Measurements from ENCODE around the gene ZIK1. TPM values are rescaled to one million over a fixed set of nuclear protein-coding genes. Genes with fewer than 3 reads are reported as not detected.

The ZIK1 gene
- total and polyA plus RNA-seq, 9 of the 15 experiments (the other 6 are each of a cell fraction or from before 2014, with no cell fraction given), result 0.03 to 0.42 (median 0.15) TPM; not detected in 1

- no peak for TF ChIP-seq CBFA2T2 (conservative IDR thresholded peaks at IDR 0.05)
- TF ChIP-seq NUFIP1 (IDR thresholded peaks at IDR 0.05; ENCODE audit: partially characterized antibody), result no peak
These were observed 833 bp upstream of the ZIK1 start (continued) for GRCh38 chr19:57583104-57583520.

- Histone ChIP-seq H3K9me1 (ENCODE audit: control insufficient read depth, insufficient read depth, low read length) (no peaks in the 10 kb centered on the region), H3K9me3 (replicated peaks; ENCODE audit: control insufficient read depth, insufficient read depth, low read depth, low read length) (no peaks in the 10 kb centered on the region), H4K20me1 (replicated peaks; ENCODE audit: control insufficient read depth, insufficient read depth, low read length) (no peaks in the 10 kb centered on the region), H2AFZ (ENCODE audit: low read depth, low read length) (no peak overlapping the region), H3K36me3 (ENCODE audit: control insufficient read depth, insufficient read depth, low read length) (no peaks in the 10 kb centered on the region), H3K4me2 (ENCODE audit: insufficient read depth, low read length) (no peak overlapping the region), H3K79me2 (ENCODE audit: control insufficient read depth, insufficient read depth, low read length) (no peaks in the 10 kb centered on the region), H3K27me3 (ENCODE audit: control insufficient read depth in 2 of 2, insufficient read depth in 2 of 2, low read length in 2 of 2) (no peaks in the 10 kb centered on the region), H3K4me1 (replicated peaks in 1 of 2; ENCODE audit: control insufficient read depth in 2 of 2, insufficient read depth in 2 of 2, low read length in 2 of 2) (peaks cover 0 to 10% of the 10 kb centered on the region in 2 experiments; a peak in 1 of 5 replicates), H3K4me3 (no peak overlapping the region), H3K9ac (ENCODE audit: insufficient read depth in 1 of 2, low read depth in 2 of 2, low read length in 2 of 2) (no peak overlapping the region), H3K27ac (ENCODE audit: extremely low read depth, low read depth, low read length) (no peak overlapping the region)
- intact Hi-C loops (cut with micrococcal nuclease) (no loop called here), in situ Hi-C loops (cut with MboI) (no loop called here)
- ATAC-seq (no peak), FAIRE-seq (no peak), DNase-seq (ENCODE audit: extremely low read depth in 1 of 4, low spot score in 3 of 4) (no peak)
- no TSS peak for BruUV-seq (replicated peaks)
- TF ChIP-seq NBN (IDR thresholded peaks at IDR 0.05; ENCODE audit: low read depth) (no peak), OTX1 (CRISPR knock-in tag; IDR thresholded peaks at IDR 0.05) (no peak), POLR3G (IDR thresholded peaks at IDR 0.05; ENCODE audit: extremely low read depth, insufficient read length, insufficient replicate concordance) (no peak), STAG1 (CRISPR knock-in tag; IDR thresholded peaks at IDR 0.05; ENCODE audit: borderline replicate concordance) (no peak), ZNF518B (CRISPR knock-in tag; IDR thresholded peaks at IDR 0.05) (no peak), ZNF175 (CRISPR knock-in tag; IDR thresholded peaks at IDR 0.05; ENCODE audit: low read depth) (no peak), DMBX1 (CRISPR knock-in tag; IDR thresholded peaks at IDR 0.05; ENCODE audit: borderline replicate concordance) (no peak), HES1 (IDR thresholded peaks at IDR 0.05; ENCODE audit: low read depth) (no peak), ATF3 (IDR thresholded peaks at IDR 0.05) (no peak), ATF3 (CRISPR knock-in tag; conservative IDR thresholded peaks at IDR 0.05) (no peak), NFYB (IDR thresholded peaks at IDR 0.05; ENCODE audit: extremely low read depth, insufficient read length) (no peak), BMI1 (IDR thresholded peaks at IDR 0.05; ENCODE audit: low read length) (no peak)
- TF ChIP-seq, protein P1, sequence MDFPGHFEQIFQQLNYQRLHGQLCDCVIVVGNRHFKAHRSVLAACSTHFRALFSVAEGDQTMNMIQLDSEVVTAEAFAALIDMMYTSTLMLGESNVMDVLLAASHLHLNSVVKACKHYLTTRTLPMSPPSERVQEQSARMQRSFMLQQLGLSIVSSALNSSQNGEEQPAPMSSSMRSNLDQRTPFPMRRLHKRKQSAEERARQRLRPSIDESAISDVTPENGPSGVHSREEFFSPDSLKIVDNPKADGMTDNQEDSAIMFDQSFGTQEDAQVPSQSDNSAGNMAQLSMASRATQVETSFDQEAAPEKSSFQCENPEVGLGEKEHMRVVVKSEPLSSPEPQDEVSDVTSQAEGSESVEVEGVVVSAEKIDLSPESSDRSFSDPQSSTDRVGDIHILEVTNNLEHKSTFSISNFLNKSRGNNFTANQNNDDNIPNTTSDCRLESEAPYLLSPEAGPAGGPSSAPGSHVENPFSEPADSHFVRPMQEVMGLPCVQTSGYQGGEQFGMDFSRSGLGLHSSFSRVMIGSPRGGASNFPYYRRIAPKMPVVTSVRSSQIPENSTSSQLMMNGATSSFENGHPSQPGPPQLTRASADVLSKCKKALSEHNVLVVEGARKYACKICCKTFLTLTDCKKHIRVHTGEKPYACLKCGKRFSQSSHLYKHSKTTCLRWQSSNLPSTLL (IDR thresholded peaks at IDR 0.05), result no peak
- ChIA-PET POLR2A (no interaction called here), CTCF (ENCODE audit: low intra/inter-chr PET ratio) (no interaction called here)
- 0% methylated on average over 1 of the region's 1 CpG for WGBS (ENCODE audit: insufficient coverage, low coverage, missing lambda C conversion rate)
These were observed 3.6 kb downstream of the ZIK1 start for GRCh38 chr19:57587529-57587928.

Measured in K562 (cell line).